GM12878 (cell line): ENCODE results near the gene IRF2. TPM values are rescaled to one million over a fixed set of nuclear protein-coding genes. Genes with fewer than 3 reads are reported as not detected.

Experiments used
- ATAC-seq: fragments of 200-7000 bp; cut with Tn5 transposase; 3 replicates; pipeline ENCODE4 v1.9.1; 2020; ENCODE audit warnings: mild to moderate bottlenecking, moderate library complexity
- BruUV-seq: library from RNA; stranded (reverse); fragments of 400-500 nt; replicated peaks from 2 replicates; lab custom pipeline; 2021; lab: Mats Ljungman, UMichigan
- CTCF ChIA-PET: fragments of 300-600 bp; sonication (Branson Sonifier 250); formaldehyde crosslinking; extraction: SDS; loops from one replicate; lab custom pipeline; 2021; ENCODE audit warnings: inconsistent platforms; lab: Yijun Ruan, JAX
- POLR2A ChIA-PET: fragments of 350-600 bp; formaldehyde crosslinking; extraction: SDS; loops from one replicate; lab custom pipeline; 2021; ENCODE audit warnings: inconsistent platforms; lab: Charles Lee
- RAD21 ChIA-PET: fragments of 300-600 bp; sonication (Branson Sonifier 250); formaldehyde crosslinking; loops from one replicate; lab custom pipeline; 2023; ENCODE audit warnings: antibody characterized with exemption; ENCODE audit not compliant: unreplicated experiment; lab: Charles Lee
- SMC1A ChIA-PET: fragments of 300-600 bp; sonication (Branson Sonifier 250); formaldehyde crosslinking; loops from one replicate; lab custom pipeline; 2023; ENCODE audit not compliant: unreplicated experiment, uncharacterized antibody; lab: Charles Lee
- DNase-seq: peaks from one replicate; pipeline ENCODE4 v3.0.0-alpha.2; 2011; ENCODE audit warnings: low read depth, low spot score
- FAIRE-seq: peaks from 3 replicates; lab custom pipeline; 2011; peaks lifted over from hg19 to GRCh38; lab: Jason Lieb, UNC
- H2AFZ ChIP-seq: 2 replicates; pipeline ENCODE4 v1.6.0; 2011; ENCODE audit warnings: low read depth, low read length, control low read depth; ENCODE audit not compliant: control insufficient read depth
- H3K27ac ChIP-seq: 2 replicates; pipeline ENCODE4 v1.5.1; 2011; ENCODE audit warnings: control low read depth; ENCODE audit not compliant: control insufficient read depth, insufficient read depth
- H3K27me3 ChIP-seq, 2 experiments: replicated peaks in 1 of 2; 2 replicates each; pipeline versions ENCODE4 v1.6.0 to v1.6.1; 2011; ENCODE audit warnings: low read length in 1 of 2; ENCODE audit not compliant: control insufficient read depth in 2 of 2, insufficient read depth in 2 of 2
- H3K36me3 ChIP-seq, 2 experiments: 2 replicates each; pipeline ENCODE4 v1.5.1; 2011; ENCODE audit warnings: low read length in 1 of 2; ENCODE audit not compliant: control insufficient read depth in 2 of 2, insufficient read depth in 2 of 2
- H3K4me1 ChIP-seq: 2 replicates; pipeline ENCODE4 v1.6.1; 2011; ENCODE audit warnings: mild to moderate bottlenecking, low read length, moderate library complexity, mixed read lengths; ENCODE audit not compliant: control insufficient read depth, insufficient read depth
- H3K4me2 ChIP-seq: 2 replicates; pipeline ENCODE4 v1.6.0; 2011; ENCODE audit warnings: control low read depth; ENCODE audit not compliant: control insufficient read depth, insufficient read depth
- H3K4me3 ChIP-seq: fragments of 200-600 bp; sonication (generic); 2 replicates; pipeline ENCODE4 v1.5.1; 2016
- H3K79me2 ChIP-seq: 2 replicates; pipeline ENCODE4 v1.6.0; 2011; ENCODE audit warnings: low read length; ENCODE audit not compliant: control insufficient read depth, insufficient read depth
- H3K9ac ChIP-seq: 2 replicates; pipeline ENCODE4 v1.8.0; 2011; ENCODE audit warnings: low read length, control low read depth, mixed read lengths; ENCODE audit not compliant: control insufficient read depth, insufficient read depth
- H3K9me3 ChIP-seq: replicated peaks from 3 replicates; pipeline ENCODE4 v1.5.1; 2011; ENCODE audit warnings: mild to moderate bottlenecking, low read length; ENCODE audit not compliant: control insufficient read depth, insufficient read depth
- H4K20me1 ChIP-seq: 2 replicates; pipeline ENCODE4 v1.6.0; 2011; ENCODE audit not compliant: control insufficient read depth, insufficient read depth
- BCL11A ChIP-seq: IDR thresholded peaks from 2 replicates; pipeline ENCODE4 v1.6.1; 2011; ENCODE audit warnings: low read depth, low read length
- DPF2 ChIP-seq: fragments of 450-650 bp; IDR thresholded peaks from 2 replicates; pipeline ENCODE4 v1.6.1; 2017; ENCODE audit warnings: mild to moderate bottlenecking
- EP300 ChIP-seq, 2 experiments: fragments of 150-350 bp in 1 of 2; IDR thresholded peaks; 2 replicates each; pipeline ENCODE4 v1.6.1; 2011 to 2012; ENCODE audit warnings: low read depth in 2 of 2, low read length in 2 of 2, borderline replicate concordance in 1 of 2, improper control_type of control experiment in 1 of 2, inconsistent platforms in 1 of 2; ENCODE audit not compliant: control insufficient read depth in 1 of 2
- HDAC6 ChIP-seq: fragments of 200-600 bp; sonication (generic); IDR thresholded peaks from one replicate; pipeline ENCODE4 v1.8.0; 2017; ENCODE audit warnings: antibody characterized with exemption; ENCODE audit not compliant: unreplicated experiment
- KDM1A ChIP-seq: fragments of 200-600 bp; sonication (generic); IDR thresholded peaks from 2 replicates; pipeline ENCODE4 v1.6.1; 2016; ENCODE audit warnings: borderline replicate concordance
- MTA3 ChIP-seq: IDR thresholded peaks from 2 replicates; pipeline ENCODE4 v1.6.1; 2012; ENCODE audit warnings: low read length, inconsistent platforms, borderline replicate concordance
- NBN ChIP-seq: fragments of 450-650 bp; IDR thresholded peaks from 2 replicates; pipeline ENCODE4 v1.6.1; 2016
- NFXL1 ChIP-seq: fragments of 450-650 bp; IDR thresholded peaks from 2 replicates; pipeline ENCODE4 v1.6.1; 2017; ENCODE audit warnings: antibody characterized with exemption, mild to moderate bottlenecking, borderline replicate concordance
- RAD51 ChIP-seq: fragments of 450-650 bp; IDR thresholded peaks from 2 replicates; pipeline ENCODE4 v1.6.1; 2016; ENCODE audit warnings: moderate library complexity, mild to moderate bottlenecking, inconsistent platforms
- RBBP5 ChIP-seq: fragments of 200-600 bp; sonication (generic); conservative IDR thresholded peaks from 2 replicates; pipeline ENCODE4 v1.6.1; 2016
- SIN3A ChIP-seq: IDR thresholded peaks from 2 replicates; pipeline ENCODE4 v1.6.1; 2012; ENCODE audit warnings: low read depth, low read length, improper control_type of control experiment
- SMARCA5 ChIP-seq: fragments of 450-650 bp; IDR thresholded peaks from 2 replicates; pipeline ENCODE4 v1.6.1; 2017; ENCODE audit warnings: mild to moderate bottlenecking
- SP1 ChIP-seq: IDR thresholded peaks from one replicate; pipeline ENCODE4 v1.6.1; 2011; ENCODE audit warnings: low read depth, low read length
- STAT3 ChIP-seq: IDR thresholded peaks from 2 replicates; pipeline ENCODE4 v1.6.1; 2011; ENCODE audit warnings: low read depth, low read length, improper control_type of control experiment
- WGBS: methylation state at CpG from one replicate; pipeline ENCODE4 v1.1.6; 2016; ENCODE audit warnings: low lambda C conversion rate; ENCODE audit not compliant: insufficient replicate concordance, insufficient coverage; ENCODE audit errors: missing lambda C conversion rate; 5-methylcytosine and 5-hydroxymethylcytosine counted together
- in situ Hi-C: fragments of 300-500 bp; cut with MboI; formaldehyde crosslinking; loops from 9 replicates; pipeline ENCODE4 v1.14.3; 2018; ENCODE audit warnings: mixed read lengths
- intact Hi-C: fragments of 100-400 bp; cut with micrococcal nuclease; formaldehyde crosslinking; loops from one replicate; pipeline ENCODE4 v1.14.2; 2022; ENCODE audit not compliant: unreplicated experiment
- polyA plus RNA-seq, 11 experiments: library from polyadenylated mRNA; depleted of rRNA in 4 of 11; unstranded in 6 of 11; stranded (reverse) in 5 of 11; fragments of >200 nt; fragmentation: Nextera tagmentation in 4 of 11; fragmentation: Illumina TruSeq in 1 of 11; extraction: Ambion mirVana in 4 of 11; extraction: Trizol in 1 of 11; gene quantifications; 1 replicate in 1 of 11; 2 replicates in 10 of 11; pipeline versions ENCODE4 v1.2.1 to v1.2.3, GENCODE V29; 2011 to 2016; ENCODE audit warnings: inconsistent platforms in 2 of 11, missing spikeins in 2 of 11, low read depth in 1 of 11
- total RNA-seq, 4 experiments: library from RNA; depleted of rRNA in 3 of 4; stranded (reverse); fragments of >200 nt in 3 of 4; fragmentation: Illumina TruSeq in 1 of 4; extraction: Trizol in 1 of 4; gene quantifications; 2 replicates each; pipeline versions ENCODE4 v1.2.1 to v1.2.3, GENCODE V29; 2013 to 2021
- TF ChIP-seq, protein P1 (sequence below): IDR thresholded peaks from 2 replicates; pipeline ENCODE4 v1.6.1; 2012; ENCODE audit warnings: low read depth, low read length, improper control_type of control experiment
- TF ChIP-seq, protein P2 (sequence below): IDR thresholded peaks from 2 replicates; pipeline ENCODE4 v1.6.1; 2011; ENCODE audit warnings: mild to moderate bottlenecking, low read depth, low read length, moderate library complexity; ENCODE audit not compliant: insufficient replicate concordance
- TF ChIP-seq, protein P3 (sequence below): fragments of 450-650 bp; IDR thresholded peaks from 2 replicates; pipeline ENCODE4 v1.6.1; 2018; ENCODE audit warnings: mild to moderate bottlenecking, low read depth, moderate library complexity; ENCODE audit not compliant: partially characterized antibody

IRF2 gene
- total and polyA plus RNA-seq, 10 of the 15 experiments (the other 5 are each of a cell fraction or from before 2014, with no cell fraction given) = 45.1 to 99.3 (median 58.9) TPM

DNA sequence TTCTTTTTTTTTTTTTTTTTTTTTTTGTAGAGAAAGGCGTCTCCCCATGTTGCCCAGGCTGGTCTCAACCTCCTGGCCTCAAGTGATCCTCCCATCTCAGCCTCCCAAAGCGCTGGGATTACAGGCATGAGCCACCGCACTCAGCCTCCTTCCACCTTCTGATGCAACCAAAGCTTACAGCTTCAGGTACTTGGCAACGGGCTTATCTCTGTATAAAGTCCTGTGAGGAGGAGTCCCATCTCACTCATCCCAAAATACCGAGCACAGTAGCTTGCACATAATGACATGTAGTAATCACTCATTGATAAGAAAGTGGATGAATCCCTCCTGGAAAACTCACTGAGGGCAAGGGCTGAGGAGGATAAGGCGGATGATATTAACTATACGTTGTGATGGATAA lies 19.1 kb downstream of the IRF2 start:
- intact Hi-C loops = no loop called here
- POLR2A ChIA-PET = no interaction called here
- H3K9ac ChIP-seq = no peak overlapping the region

More for the DNA sequence above, 19.1 kb downstream of the IRF2 start:
- 97% methylated on average over 6 of the region's 7 CpGs for WGBS
- TF ChIP-seq HDAC6 = no peak
- TF ChIP-seq SP1 = no peak
- TF ChIP-seq SIN3A = no peak
- TF ChIP-seq RBBP5 = no peak
- no peak for TF ChIP-seq RAD51
- no peak for TF ChIP-seq NFXL1
- TF ChIP-seq KDM1A = no peak
- TF ChIP-seq NBN = no peak
- no peak for TF ChIP-seq EP300 (IDR thresholded peaks at IDR 0.05; ENCODE audit: borderline replicate concordance in 1 of 2, control insufficient read depth in 1 of 2, low read depth in 2 of 2, low read length in 2 of 2)
- TF ChIP-seq MTA3 = no peak
- TF ChIP-seq, protein P1, sequence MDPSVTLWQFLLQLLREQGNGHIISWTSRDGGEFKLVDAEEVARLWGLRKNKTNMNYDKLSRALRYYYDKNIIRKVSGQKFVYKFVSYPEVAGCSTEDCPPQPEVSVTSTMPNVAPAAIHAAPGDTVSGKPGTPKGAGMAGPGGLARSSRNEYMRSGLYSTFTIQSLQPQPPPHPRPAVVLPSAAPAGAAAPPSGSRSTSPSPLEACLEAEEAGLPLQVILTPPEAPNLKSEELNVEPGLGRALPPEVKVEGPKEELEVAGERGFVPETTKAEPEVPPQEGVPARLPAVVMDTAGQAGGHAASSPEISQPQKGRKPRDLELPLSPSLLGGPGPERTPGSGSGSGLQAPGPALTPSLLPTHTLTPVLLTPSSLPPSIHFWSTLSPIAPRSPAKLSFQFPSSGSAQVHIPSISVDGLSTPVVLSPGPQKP = no peak
- TF ChIP-seq, protein P2, sequence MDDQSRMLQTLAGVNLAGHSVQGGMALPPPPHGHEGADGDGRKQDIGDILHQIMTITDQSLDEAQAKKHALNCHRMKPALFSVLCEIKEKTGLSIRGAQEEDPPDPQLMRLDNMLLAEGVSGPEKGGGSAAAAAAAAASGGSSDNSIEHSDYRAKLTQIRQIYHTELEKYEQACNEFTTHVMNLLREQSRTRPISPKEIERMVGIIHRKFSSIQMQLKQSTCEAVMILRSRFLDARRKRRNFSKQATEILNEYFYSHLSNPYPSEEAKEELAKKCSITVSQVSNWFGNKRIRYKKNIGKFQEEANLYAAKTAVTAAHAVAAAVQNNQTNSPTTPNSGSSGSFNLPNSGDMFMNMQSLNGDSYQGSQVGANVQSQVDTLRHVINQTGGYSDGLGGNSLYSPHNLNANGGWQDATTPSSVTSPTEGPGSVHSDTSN = no peak
- no peak for TF ChIP-seq STAT3
- TF ChIP-seq, protein P3, sequence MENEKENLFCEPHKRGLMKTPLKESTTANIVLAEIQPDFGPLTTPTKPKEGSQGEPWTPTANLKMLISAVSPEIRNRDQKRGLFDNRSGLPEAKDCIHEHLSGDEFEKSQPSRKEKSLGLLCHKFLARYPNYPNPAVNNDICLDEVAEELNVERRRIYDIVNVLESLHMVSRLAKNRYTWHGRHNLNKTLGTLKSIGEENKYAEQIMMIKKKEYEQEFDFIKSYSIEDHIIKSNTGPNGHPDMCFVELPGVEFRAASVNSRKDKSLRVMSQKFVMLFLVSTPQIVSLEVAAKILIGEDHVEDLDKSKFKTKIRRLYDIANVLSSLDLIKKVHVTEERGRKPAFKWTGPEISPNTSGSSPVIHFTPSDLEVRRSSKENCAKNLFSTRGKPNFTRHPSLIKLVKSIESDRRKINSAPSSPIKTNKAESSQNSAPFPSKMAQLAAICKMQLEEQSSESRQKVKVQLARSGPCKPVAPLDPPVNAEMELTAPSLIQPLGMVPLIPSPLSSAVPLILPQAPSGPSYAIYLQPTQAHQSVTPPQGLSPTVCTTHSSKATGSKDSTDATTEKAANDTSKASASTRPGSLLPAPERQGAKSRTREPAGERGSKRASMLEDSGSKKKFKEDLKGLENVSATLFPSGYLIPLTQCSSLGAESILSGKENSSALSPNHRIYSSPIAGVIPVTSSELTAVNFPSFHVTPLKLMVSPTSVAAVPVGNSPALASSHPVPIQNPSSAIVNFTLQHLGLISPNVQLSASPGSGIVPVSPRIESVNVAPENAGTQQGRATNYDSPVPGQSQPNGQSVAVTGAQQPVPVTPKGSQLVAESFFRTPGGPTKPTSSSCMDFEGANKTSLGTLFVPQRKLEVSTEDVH = no peak
- no peak for TF ChIP-seq SMARCA5
- TF ChIP-seq BCL11A = no peak
- TF ChIP-seq DPF2 = no peak
- Histone ChIP-seq H3K4me2 (no peak overlapping the region), H3K27ac (no peak overlapping the region), H3K9me3 (no peaks in the 10 kb centered on the region; the same call in 2 of the 3 replicates), H3K79me2 (peaks cover 93% of the 10 kb centered on the region), H2AFZ (no peak overlapping the region), H3K36me3 (peaks cover 5 to 11% of the 10 kb centered on the region in 2 experiments; a peak in 3 of 4 replicates), H3K4me1 (peaks cover 51% of the 10 kb centered on the region), H3K4me3 (no peak overlapping the region), H4K20me1 (no peaks in the 10 kb centered on the region), H3K27me3 (no peaks in the 10 kb centered on the region)
- FAIRE-seq = no peak
- ChIA-PET RAD21 (interaction anchor here (1.1 kb wide), 1 partner anchor 14 kb away, joined by 3 read pairs; no protein-coding TSS in a partner anchor), CTCF (no interaction called here), SMC1A (interaction anchor here (0.6 kb wide), 1 partner anchor 9 kb away, joined by 3 read pairs; no protein-coding TSS in a partner anchor)
- in situ Hi-C loops = no loop called here
- BruUV-seq = no TSS peak
- ATAC-seq = no peak
- no peak for DNase-seq
